ENCODE measurements around the gene CXCL16.

CXCL16 gene

GRCh38 chr17:4751932-4752331 is 12.2 kb upstream of the CXCL16 start:
- no peak for DNase-seq (ENCODE audit: low read depth)

GRCh38 chr17:4750606-4751005 is 10.9 kb upstream of the CXCL16 start:
- no peak for DNase-seq (ENCODE audit: low read depth)

GRCh38 chr17:4748686-4749085 is 9.0 kb upstream of the CXCL16 start:
- no peak for DNase-seq (ENCODE audit: low read depth)

DNA sequence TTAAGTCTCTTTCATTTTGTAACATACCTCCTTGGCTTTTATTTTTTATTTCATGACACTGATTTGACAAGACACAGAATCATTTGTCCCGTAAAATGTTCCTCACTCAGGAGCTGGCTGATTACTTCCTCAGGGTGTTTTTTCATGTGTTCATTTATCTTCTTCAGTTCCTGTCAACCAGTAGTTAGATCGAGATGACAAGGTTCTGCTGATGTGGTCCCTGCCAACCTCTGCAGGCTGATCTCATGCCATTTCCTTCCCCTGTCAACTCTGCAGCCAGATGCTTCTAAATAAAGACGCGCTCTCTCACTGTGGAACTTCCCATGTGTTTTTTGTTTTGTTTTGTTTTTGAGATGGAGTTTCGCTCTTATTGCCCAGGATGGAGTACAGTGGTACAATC is 8.1 kb upstream of the CXCL16 start:
- no peak for DNase-seq (ENCODE audit: low read depth)

- DNase-seq (ENCODE audit: low read depth): no peak
Measured at GRCh38 chr17:4744999-4745969, 5.6 kb upstream of the CXCL16 start.

DNA sequence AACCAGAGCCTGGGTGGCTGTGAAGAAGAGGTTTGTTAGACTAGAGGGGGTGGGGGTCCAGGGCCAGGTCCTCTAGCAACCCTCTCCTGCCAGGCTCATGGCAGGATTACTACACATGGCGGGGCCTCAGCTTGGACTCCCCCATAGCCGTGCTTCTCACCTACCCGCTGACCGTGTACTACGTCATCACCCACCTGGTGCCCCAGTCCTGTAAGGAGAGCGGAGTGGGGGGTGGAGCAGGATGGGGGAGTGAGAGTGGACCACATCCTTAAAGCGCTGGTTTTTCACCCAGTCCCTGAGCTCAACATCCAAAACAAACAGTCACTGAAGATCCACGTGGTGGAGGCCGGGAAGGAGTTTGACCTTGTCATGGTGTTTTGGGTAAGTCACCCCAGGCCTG is 4.2 kb upstream of the CXCL16 start:
- no peak for DNase-seq (ENCODE audit: low read depth)

DNA sequence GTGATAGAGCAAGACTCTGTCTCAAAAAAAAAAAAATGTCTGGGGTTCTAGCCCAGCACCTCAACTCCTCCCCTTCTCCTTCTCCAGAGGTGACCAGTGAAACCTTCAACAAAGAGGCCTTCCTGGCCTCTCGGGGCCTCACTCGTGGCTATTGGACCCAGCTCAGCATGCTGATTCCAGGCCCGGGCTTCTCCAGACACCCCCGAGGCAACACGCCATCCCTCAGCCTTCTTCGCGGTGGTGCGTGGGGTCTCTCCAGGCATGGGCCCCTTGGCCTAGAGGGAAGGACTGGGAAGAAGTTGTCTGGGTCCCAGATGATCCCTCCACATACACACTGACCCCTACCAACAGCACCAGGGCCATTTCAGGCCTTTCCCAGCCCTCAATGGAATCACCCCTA is 3.5 kb upstream of the CXCL16 start:
- no peak for DNase-seq (ENCODE audit: low read depth)

- no peak for DNase-seq (ENCODE audit: low read depth)
Measured at GRCh38 chr17:4742629-4743028, 2.9 kb upstream of the CXCL16 start.

- DNase-seq (ENCODE audit: low read depth): no peak
Measured at GRCh38 chr17:4742133-4742532, 2.4 kb upstream of the CXCL16 start.

DNA sequence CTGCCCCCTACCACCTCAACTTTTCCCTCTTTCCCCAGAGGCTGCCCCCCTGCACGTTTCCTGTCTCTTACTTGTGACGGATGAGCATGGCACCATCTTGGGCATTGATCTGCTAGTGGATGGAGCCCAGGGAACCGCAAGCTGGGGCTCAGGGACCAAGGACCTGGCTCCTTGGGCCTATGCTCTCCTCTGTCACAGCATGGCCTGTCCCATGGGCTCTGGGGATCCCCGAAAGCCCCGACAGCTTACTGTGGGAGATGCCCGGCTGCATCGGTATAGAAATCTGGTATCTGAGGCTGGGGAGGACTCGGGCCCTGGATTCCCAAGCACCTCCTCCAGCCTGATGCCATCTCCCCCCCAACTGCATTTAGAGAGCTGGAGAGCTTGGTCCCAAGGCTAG is 1.8 kb upstream of the CXCL16 start:
- no peak for DNase-seq (ENCODE audit: low read depth)

GRCh38 chr17:4740584-4740983 is 856 bp upstream of the CXCL16 start:
- DNase-seq (ENCODE audit: low read depth): no peak

DNA sequence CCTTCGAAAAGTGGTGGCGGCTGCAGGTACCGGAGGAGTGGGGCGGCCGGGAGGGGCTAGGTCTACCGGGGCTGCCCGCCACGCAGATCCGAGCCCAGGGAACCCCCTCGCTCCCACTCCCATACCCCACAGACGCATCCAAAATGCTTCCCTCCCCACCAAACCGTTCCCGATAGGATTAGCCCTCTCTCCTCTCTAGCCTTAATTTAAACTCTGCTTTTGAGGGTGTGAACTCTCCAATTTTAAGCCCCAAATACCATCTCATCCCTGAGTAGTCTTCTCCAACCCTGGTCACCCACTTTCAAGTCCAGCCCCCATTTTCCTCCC is 260 bp upstream of the CXCL16 start:
- no peak for DNase-seq (ENCODE audit: low read depth)

DNA sequence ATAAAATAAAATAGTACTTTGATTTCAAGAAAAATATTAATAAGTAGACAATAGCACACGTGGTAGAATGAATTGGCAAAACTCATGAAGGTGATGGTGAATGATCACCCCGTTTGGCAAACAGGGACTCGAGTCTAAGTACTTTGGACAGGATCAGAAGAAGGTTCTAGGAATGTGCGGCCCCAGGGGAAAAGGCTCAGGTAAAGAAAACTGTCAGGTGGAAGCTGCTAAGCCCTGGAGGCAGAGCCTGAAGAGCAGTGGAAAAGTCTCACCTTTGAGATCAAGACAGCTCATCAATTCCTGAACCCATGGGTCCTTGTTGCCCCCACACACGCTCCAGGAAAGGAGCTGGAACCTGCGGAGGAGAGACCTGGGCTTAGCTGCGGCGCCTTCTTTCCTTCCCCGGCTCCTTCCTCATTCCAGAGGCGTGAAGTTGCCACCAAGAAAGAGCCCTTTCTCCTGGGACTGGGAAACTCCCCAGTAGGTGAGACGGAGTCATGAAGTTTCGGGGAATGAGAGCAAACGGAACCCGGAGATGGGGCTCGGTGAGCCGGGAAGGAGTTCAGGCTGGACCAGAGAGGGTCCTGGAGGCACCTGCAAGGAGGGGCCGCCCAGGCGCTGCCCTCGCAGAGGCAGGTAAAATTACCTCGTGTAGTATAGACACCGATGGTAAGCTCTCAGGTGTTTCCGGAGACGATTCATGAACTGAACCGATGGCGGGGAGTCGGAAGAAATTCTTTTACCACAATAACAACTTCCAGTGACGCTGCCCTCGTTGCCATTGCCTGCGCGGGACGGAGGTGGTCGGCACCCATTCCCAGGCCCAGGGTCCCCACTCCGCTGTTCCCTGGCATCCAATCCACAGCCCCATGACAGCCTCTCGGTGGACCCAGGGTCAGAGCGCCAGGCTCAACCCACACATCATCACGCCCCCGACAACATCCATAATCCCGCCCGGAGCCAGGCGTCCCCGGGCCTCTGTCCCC is 1.3 kb downstream of the CXCL16 start:
- DNase-seq (ENCODE audit: low read depth): no peak

DNA sequence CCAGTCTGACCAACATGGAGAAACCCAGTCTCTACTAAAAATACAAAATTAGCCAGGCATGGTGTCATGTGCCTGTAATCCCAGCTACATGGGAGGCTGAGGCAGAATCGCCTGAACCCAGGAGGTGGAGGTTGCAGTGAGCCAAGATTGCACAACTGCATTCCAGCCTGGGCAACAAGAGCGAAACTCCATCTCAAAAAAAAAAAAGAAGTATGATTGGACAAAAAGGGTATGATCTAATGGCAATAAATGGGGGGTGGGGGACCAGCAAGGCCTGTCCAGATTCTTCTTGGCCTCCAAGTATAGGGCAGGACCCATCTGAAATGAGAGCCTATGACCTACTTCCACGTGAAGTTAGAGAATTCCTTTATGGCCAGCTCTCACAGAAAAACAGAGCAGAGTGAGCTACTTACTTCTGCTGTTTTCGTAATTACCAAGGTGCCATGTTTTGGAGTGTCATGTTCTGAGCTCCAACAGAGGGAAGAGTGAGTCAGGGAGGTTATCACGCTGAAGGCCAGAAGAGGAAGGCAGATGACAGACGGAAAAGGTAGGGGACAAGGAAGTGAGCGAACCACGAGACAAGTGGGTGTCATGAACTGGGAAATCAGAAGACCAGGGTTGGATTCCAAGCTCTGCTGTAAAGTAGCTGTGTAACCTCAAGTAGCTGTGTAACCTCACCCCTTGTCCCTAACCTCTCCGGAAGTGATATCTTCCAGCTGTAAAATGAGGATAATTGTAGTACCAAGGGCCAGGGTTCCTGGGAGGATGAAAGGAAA is 3.7 kb downstream of the CXCL16 start:
- DNase-seq (ENCODE audit: low read depth): peak; percentile 24

- no peak for DNase-seq (ENCODE audit: low read depth)
Measured at GRCh38 chr17:4734857-4735475, 4.8 kb downstream of the CXCL16 start.

DNA sequence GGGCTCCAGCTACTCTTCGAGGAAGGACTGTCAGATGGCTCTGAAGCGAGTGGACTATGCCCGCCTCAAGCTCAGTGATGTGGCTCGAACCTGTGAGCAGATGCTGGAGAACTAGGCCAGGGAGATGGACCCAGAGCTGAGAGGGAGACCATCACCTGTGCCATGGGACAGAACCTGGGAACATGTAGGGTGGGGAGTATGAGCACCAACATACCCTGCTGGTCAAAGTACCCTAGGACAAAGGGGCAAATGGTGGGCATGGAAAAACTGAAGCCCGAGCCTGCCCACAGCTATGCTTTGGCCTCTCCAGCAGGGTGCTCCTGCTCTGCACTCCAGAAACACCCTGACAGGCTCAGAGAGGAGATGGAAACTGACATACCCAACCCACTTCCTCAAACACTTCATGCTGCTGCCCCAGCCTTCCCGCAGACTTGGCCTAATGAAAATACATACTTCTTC is 6.6 kb downstream of the CXCL16 start:
- no peak for DNase-seq (ENCODE audit: low read depth)

GRCh38 chr17:4728124-4728523 is 11.6 kb downstream of the CXCL16 start:
- no peak for DNase-seq (ENCODE audit: low read depth)

GRCh38 chr17:4725646-4726310 is 13.9 kb downstream of the CXCL16 start:
- no peak for DNase-seq (ENCODE audit: low read depth)

GRCh38 chr17:4724650-4725049 is 15.1 kb downstream of the CXCL16 start:
- DNase-seq (ENCODE audit: low read depth): no peak

DNA sequence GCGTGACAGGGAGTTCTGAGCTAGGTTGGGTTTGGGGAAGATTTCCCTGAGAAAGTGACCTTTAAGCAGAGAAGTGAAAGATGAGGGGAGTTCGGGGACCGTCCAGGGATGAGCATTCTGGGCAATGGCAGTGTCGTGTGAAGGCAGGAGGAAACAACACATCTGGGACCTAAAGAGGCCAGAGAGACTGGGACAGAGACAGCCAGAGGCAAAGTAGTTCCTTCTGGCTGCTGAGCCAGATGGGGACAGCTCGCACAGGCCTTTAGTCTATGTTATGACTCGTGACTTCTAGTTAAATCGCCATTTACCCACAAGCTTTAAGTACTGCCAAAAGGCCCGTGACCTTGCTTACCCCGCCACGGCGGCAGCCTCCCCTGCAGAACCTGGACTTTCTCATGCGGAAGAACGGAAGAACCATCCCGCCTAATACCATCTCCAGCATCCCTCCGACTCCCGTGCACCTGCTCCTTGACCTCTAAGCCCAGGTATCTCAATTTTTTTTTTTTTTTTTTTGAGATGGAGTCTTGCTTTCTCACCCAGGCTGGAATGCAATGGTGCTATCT is 17.0 kb downstream of the CXCL16 start:
- no peak for DNase-seq (ENCODE audit: low read depth)

Data from fibroblast of the conjunctiva (primary cell).